Esophagus muscularis mucosa (tissue), 4 donors: ENCODE results near the gene ETNK1. TPM values are rescaled to one million over a fixed set of nuclear protein-coding genes. Genes with fewer than 3 reads are reported as not detected.

Experiments used
- DNase-seq: peaks from one replicate; pipeline ENCODE4 v3.0.0-alpha.2; 2017; ENCODE audit errors: extremely low spot score
- H3K27ac ChIP-seq, 4 donors: fragments of 200-600 bp; sonication (generic); replicated peaks in 1 of 4; 1 replicate in 3 of 4; 2 replicates in 1 of 4; pipeline ENCODE4 v1.5.1; 2016 to 2019; ENCODE audit warnings: mild to moderate bottlenecking in 1 of 4
- H3K27me3 ChIP-seq, 4 donors: fragments of 200-600 bp; sonication (generic); one replicate each; pipeline versions ENCODE4 v1.5.1 to v1.6.0; 2016 to 2019
- H3K36me3 ChIP-seq, 4 donors: fragments of 200-600 bp; sonication (generic); one replicate each; pipeline ENCODE4 v1.5.1; 2016 to 2019
- H3K4me1 ChIP-seq, 4 donors: fragments of 200-600 bp; sonication (generic); one replicate each; pipeline ENCODE4 v1.5.1; 2016 to 2019
- H3K4me3 ChIP-seq, 4 donors: fragments of 200-600 bp; sonication (generic); 1 replicate in 2 of 4; 2 replicates in 2 of 4; pipeline ENCODE4 v1.5.1; 2016 to 2019; ENCODE audit warnings: mild to moderate bottlenecking in 4 of 4, moderate library complexity in 1 of 4
- H3K9me3 ChIP-seq, 4 donors: fragments of 200-600 bp; sonication (generic); 1 replicate in 3 of 4; 2 replicates in 1 of 4; pipeline ENCODE4 v1.5.1; 2016 to 2019
- CTCF ChIP-seq, 3 experiments: fragments of 200-600 bp in 2 of 3; fragments of 450-650 bp in 1 of 3; sonication (generic) in 2 of 3; IDR thresholded peaks; one replicate each; pipeline ENCODE4 v1.5.1; 2017 to 2019; ENCODE audit warnings: antibody characterized with exemption in 3 of 3, mild to moderate bottlenecking in 2 of 3, moderate library complexity in 1 of 3
- EP300 ChIP-seq: sonication (generic); formaldehyde crosslinking; IDR thresholded peaks from one replicate; pipeline ENCODE4 v1.6.1; 2017; ENCODE audit warnings: antibody characterized with exemption
- POLR2A ChIP-seq: fragments of 450-650 bp; IDR thresholded peaks from one replicate; pipeline ENCODE4 v1.6.1; 2017; ENCODE audit warnings: antibody characterized with exemption, moderate library complexity, mild to moderate bottlenecking, low read depth
- POLR2AphosphoS5 ChIP-seq, 2 donors: sonication (generic); formaldehyde crosslinking; IDR thresholded peaks; one replicate each; pipeline ENCODE4 v1.6.1; 2017; ENCODE audit warnings: antibody characterized with exemption in 2 of 2
- WGBS: methylation state at CpG from one replicate; pipeline ENCODE4 v1.1.5; 2018; 5-methylcytosine and 5-hydroxymethylcytosine counted together
- intact Hi-C: fragments of 100-400 bp; cut with DNase I; formaldehyde crosslinking; loops from one replicate; pipeline ENCODE4 v1.15.1; 2023
- small RNA-seq, 3 donors: library from RNA; depleted of rRNA; stranded (forward); fragments of <200 nt; gene quantifications; one replicate each; pipeline ENCODE3, GENCODE V24; 2016
- total RNA-seq, 4 donors: library from RNA; depleted of rRNA; stranded (reverse); fragments of >200 nt; gene quantifications; one replicate each; pipeline versions ENCODE4 v1.1.0 to v1.2.1, GENCODE V29; 2016

The ETNK1 gene
- total RNA-seq, 4 donors from 2014 or later, result 17.6 to 21.2 (median 19.4) TPM

DNA sequence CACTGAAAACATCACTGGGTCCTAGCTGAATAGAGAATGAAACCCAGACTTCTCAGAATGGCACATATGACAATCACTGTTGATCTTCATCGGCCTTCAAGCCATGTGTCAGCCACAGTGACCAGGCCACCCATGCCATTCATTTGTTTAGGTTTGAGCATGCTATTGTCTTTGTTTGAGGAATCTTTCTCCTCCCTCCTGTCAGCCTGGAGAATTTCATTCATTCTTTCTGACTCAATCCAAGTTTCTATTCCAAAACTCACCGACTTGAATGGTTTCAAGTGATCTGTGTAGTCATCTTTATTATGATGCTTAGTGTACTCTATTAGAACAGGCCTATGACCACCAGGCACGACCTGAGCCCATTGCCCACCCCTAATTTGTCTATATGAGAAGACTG is 106.3 kb downstream of the ETNK1 start:
- Histone ChIP-seq H3K27me3 (no peaks in the 10 kb centered on the region), H3K4me1 (peaks cover 9 to 27% (median 14%) of the 10 kb centered on the region in 4 donors), H3K27ac (no peak overlapping the region), H3K4me3 (no peak overlapping the region), H3K36me3 (no peaks in the 10 kb centered on the region), H3K9me3 (no peaks in the 10 kb centered on the region)
- TF ChIP-seq POLR2A, result no peak
- TF ChIP-seq EP300, result no peak
- TF ChIP-seq POLR2AphosphoS5 (IDR thresholded peaks at IDR 0.05), result no peak
- no peak for TF ChIP-seq CTCF (IDR thresholded peaks at IDR 0.05)
- WGBS, result 80% methylated on average over 3 of the region's 3 CpGs
- intact Hi-C loops, result no loop called here
- no peak for DNase-seq

DNA sequence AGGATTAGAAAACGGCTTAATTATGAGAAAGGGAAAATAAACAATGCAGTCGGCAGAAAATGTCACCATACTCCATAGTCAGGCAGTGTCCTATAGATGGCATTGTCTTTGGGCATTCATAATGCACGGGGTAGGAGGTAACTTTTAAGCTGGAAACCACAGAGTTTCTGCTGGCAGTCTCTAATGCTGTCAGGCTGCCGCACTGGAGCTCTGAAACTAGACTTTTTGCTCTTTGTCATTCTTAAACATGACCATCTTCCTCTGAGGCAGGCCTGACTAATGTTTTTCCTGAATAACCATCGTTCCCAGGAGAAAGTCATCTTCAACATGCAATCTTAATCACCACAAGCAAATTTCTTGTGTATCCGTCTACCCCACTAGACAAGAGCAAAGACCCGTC is 108.8 kb downstream of the ETNK1 start:
- WGBS, result 74% methylated on average over 7 of the region's 7 CpGs
- H3K36me3 ChIP-seq, result no peaks in the 10 kb centered on the region
- DNase-seq, result no peak
- intact Hi-C loops, result no loop called here
- H3K27ac ChIP-seq, result no peak overlapping the region
- H3K27me3 ChIP-seq, result no peaks in the 10 kb centered on the region
- TF ChIP-seq EP300 (no peak), CTCF (IDR thresholded peaks at IDR 0.05) (no peak)
- no peak overlapping the region for H3K4me3 ChIP-seq
- H3K4me1 ChIP-seq, result peaks cover 8 to 27% (median 14%) of the 10 kb centered on the region in 4 donors
- H3K9me3 ChIP-seq, result no peaks in the 10 kb centered on the region

- intact Hi-C loops, result no loop called here
- TF ChIP-seq POLR2AphosphoS5 (IDR thresholded peaks at IDR 0.05) (no peak), CTCF (IDR thresholded peaks at IDR 0.05) (no peak), EP300 (no peak), POLR2A (no peak)
Measured at GRCh38 chr12:22738945-22739344, 114.0 kb downstream of the ETNK1 start.

More at GRCh38 chr12:22738945-22739344, 114.0 kb downstream of the ETNK1 start:
- peaks cover 0 to 7% (median 0%) of the 10 kb centered on the region in 4 donors for H3K4me1 ChIP-seq
- no peaks in the 10 kb centered on the region for H3K27me3 ChIP-seq
- no peak for DNase-seq
- 55% methylated on average over 1 of the region's 1 CpG for WGBS
- no peaks in the 10 kb centered on the region for H3K36me3 ChIP-seq
- no peak overlapping the region for H3K4me3 ChIP-seq
- no peaks in the 10 kb centered on the region for H3K9me3 ChIP-seq
- H3K27ac ChIP-seq, result no peak overlapping the region

Small RNA genes within 50 kb of the gene (small RNA-seq; reads per million reads assigned to genes)
- 0 reads per million in 3 donors for gene RPS27P22

Other genes starting within 250 kb of the ETNK1 start
- 10 to 100 TPM; 15.2 to 33.2 (median 22.7) TPM for gene C2CD5, start 80.6 kb upstream of the ETNK1 start, total RNA-seq